ENCODE results near the gene NEK9. TPM values are rescaled to one million over a fixed set of nuclear protein-coding genes. Genes with fewer than 3 reads are reported as not detected.
"Not testable (repeated sequence)": the region's sequence is repeated elsewhere in the genome, so short reads cannot be mapped to it uniquely, and the experiment has no call there.

The NEK9 gene
- total and polyA plus RNA-seq, 4 donors = 13.4 to 46.0 (median 29.8) TPM

GRCh38 chr14:75128596-75128990 lies 1.7 kb upstream of the NEK9 start:
- Histone ChIP-seq H3K4me3 (ENCODE audit: low read depth in 1 of 3, low read length in 3 of 3) (no peak overlapping the region), H3K9me3 (ENCODE audit: control insufficient read depth in 4 of 4, low read length in 3 of 4) (no peaks in the 10 kb centered on the region), H3K4me1 (ENCODE audit: control insufficient read depth in 4 of 4, insufficient read depth in 4 of 4, low read length in 3 of 4) (peaks cover 2 to 31% (median 15%) of the 10 kb centered on the region in 4 donors), H3K36me3 (ENCODE audit: control insufficient read depth in 4 of 4, insufficient read depth in 3 of 4, low read depth in 1 of 4, low read length in 3 of 4) (peaks cover 2 to 10% (median 3%) of the 10 kb centered on the region in 4 donors), H3K27ac (ENCODE audit: low read depth in 1 of 2, low read length in 2 of 2) (no peak overlapping the region), H3K27me3 (ENCODE audit: control insufficient read depth in 4 of 4, insufficient read depth in 4 of 4, low read length in 3 of 4) (no peaks in the 10 kb centered on the region), H3K9ac (ENCODE audit: low read depth in 1 of 2, low read length in 2 of 2) (no peak overlapping the region)
- DNase-seq (ENCODE audit: low spot score) = no peak
- TF ChIP-seq GABPA (IDR thresholded peaks at IDR 0.05 in 1 of 2, conservative IDR thresholded peaks at IDR 0.05 in 1 of 2) (no peak), ZBTB33 (IDR thresholded peaks at IDR 0.05) (no peak), SP1 (IDR thresholded peaks at IDR 0.05) (no peak), FOXA2 (IDR thresholded peaks at IDR 0.05) (no peak), MAX (IDR thresholded peaks at IDR 0.05) (no peak)
- 91% methylated on average over 5 of the region's 5 CpGs for WGBS

DNA sequence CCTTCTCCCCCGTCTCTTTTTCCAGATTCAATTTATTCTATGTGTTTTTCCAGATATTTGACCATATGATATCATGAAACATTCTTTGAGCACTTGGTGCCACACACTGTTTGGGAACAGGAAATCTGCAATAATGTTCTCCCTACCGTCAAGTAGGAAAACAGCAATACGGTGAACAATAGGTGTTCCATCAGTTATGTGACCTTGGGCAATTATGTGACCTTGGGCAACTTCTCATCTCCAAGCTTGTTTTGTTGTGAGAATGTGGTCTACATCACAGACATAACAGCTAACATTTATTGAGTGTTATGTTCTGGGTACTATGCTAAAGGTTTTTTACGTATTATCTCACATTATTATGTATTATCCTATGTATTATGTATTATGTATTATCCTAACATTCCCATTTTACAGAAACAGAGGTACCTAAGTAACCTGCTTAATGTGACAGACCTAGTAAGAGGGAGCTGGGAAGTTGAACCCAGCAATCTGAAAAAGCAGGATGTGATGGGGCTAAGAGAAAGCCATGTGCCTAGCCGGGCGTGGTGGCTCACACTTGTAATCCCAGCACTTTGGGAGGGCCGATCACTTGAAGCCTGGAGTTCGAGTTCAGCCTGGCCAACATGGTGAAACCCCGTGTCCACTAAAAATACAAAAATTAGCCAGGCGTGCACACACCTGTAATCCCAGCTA lies 1.2 kb upstream of the NEK9 start:
- Histone ChIP-seq H3K9ac (ENCODE audit: low read depth in 1 of 2, low read length in 2 of 2) (peak overlapping the region; percentile 65 to 95), H3K4me3 (ENCODE audit: low read depth in 1 of 3, low read length in 3 of 3) (peak overlapping the region; percentile 61 to 92 (median 86)), H3K27me3 (ENCODE audit: control insufficient read depth in 4 of 4, insufficient read depth in 4 of 4, low read length in 3 of 4) (no peaks in the 10 kb centered on the region), H3K36me3 (ENCODE audit: control insufficient read depth in 4 of 4, insufficient read depth in 3 of 4, low read depth in 1 of 4, low read length in 3 of 4) (peaks cover 0 to 6% (median under 1%) of the 10 kb centered on the region in 4 donors), H3K4me1 (ENCODE audit: control insufficient read depth in 4 of 4, insufficient read depth in 4 of 4, low read length in 3 of 4) (peaks cover 2 to 31% (median 15%) of the 10 kb centered on the region in 4 donors), H3K27ac (ENCODE audit: low read depth in 1 of 2, low read length in 2 of 2) (no peak overlapping the region), H3K9me3 (ENCODE audit: control insufficient read depth in 4 of 4, low read length in 3 of 4) (no peaks in the 10 kb centered on the region)
- TF ChIP-seq NR2F2 (IDR thresholded peaks at IDR 0.05) = no peak
- no peak for DNase-seq (ENCODE audit: low spot score)
- 67% methylated on average over 10 of the region's 10 CpGs for WGBS

DNA sequence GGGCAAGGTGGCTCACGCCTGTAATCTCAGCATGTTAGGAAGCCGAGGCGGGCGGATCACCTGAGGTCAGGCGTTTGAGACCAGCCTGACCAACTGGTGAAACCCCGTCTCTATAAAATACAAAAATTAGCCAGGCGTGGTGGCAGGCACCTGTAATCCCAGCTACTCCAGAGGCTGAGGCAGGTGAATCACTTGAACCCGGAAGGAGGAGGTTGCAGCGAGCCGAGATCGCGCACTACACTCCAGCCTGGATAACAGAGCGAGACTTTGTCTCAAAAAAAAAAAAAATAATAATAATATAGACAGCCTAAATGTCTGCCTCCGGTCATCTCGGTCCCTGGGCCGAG lies 599 bp upstream of the NEK9 start:
- not testable (repeated sequence) for H3K27me3 ChIP-seq (ENCODE audit: control insufficient read depth in 4 of 4, insufficient read depth in 4 of 4, low read length in 3 of 4); DNase-seq (ENCODE audit: low spot score); H3K9me3 ChIP-seq (ENCODE audit: control insufficient read depth in 4 of 4, low read length in 3 of 4); H3K36me3 ChIP-seq (ENCODE audit: control insufficient read depth in 4 of 4, insufficient read depth in 3 of 4, low read depth in 1 of 4, low read length in 3 of 4)
- 21% methylated on average over 16 of the region's 16 CpGs for WGBS
- Histone ChIP-seq H3K9ac (ENCODE audit: low read depth in 1 of 2, low read length in 2 of 2) (peak overlapping the region; percentile 95 to 99), H3K4me1 (ENCODE audit: control insufficient read depth in 4 of 4, insufficient read depth in 4 of 4, low read length in 3 of 4) (peaks cover 2 to 29% (median 15%) of the 10 kb centered on the region in 4 donors), H3K4me3 (ENCODE audit: low read depth in 1 of 3, low read length in 3 of 3) (peak overlapping the region; percentile 86 to 100 (median 92)), H3K27ac (ENCODE audit: low read depth in 1 of 2, low read length in 2 of 2) (peak overlapping the region; percentile 92 to 98)
- peak; percentile 0 for TF ChIP-seq NR2F2 (IDR thresholded peaks at IDR 0.05)
- TF ChIP-seq RXRA (IDR thresholded peaks at IDR 0.05) = peak in 1 of 2 donors; percentile 2

- Histone ChIP-seq H3K9me3 (ENCODE audit: control insufficient read depth in 4 of 4, low read length in 3 of 4) (no peaks in the 10 kb centered on the region), H3K36me3 (ENCODE audit: control insufficient read depth in 4 of 4, insufficient read depth in 3 of 4, low read depth in 1 of 4, low read length in 3 of 4) (peaks cover 0 to 6% (median 1%) of the 10 kb centered on the region in 4 donors), H3K27me3 (ENCODE audit: control insufficient read depth in 4 of 4, insufficient read depth in 4 of 4, low read length in 3 of 4) (no peaks in the 10 kb centered on the region), H3K4me1 (ENCODE audit: control insufficient read depth in 4 of 4, insufficient read depth in 4 of 4, low read length in 3 of 4) (peaks cover 2 to 29% (median 15%) of the 10 kb centered on the region in 4 donors), H3K27ac (ENCODE audit: low read depth in 1 of 2, low read length in 2 of 2) (peak overlapping the region; percentile 92 to 98), H3K9ac (ENCODE audit: low read depth in 1 of 2, low read length in 2 of 2) (peak overlapping the region; percentile 70 to 99), H3K4me3 (ENCODE audit: low read depth in 1 of 3, low read length in 3 of 3) (peak overlapping the region; percentile 86 to 100 (median 92))
- 4% methylated on average over 6 of the region's 6 CpGs for WGBS
- DNase-seq (ENCODE audit: low spot score) = no peak
- TF ChIP-seq, protein P1, sequence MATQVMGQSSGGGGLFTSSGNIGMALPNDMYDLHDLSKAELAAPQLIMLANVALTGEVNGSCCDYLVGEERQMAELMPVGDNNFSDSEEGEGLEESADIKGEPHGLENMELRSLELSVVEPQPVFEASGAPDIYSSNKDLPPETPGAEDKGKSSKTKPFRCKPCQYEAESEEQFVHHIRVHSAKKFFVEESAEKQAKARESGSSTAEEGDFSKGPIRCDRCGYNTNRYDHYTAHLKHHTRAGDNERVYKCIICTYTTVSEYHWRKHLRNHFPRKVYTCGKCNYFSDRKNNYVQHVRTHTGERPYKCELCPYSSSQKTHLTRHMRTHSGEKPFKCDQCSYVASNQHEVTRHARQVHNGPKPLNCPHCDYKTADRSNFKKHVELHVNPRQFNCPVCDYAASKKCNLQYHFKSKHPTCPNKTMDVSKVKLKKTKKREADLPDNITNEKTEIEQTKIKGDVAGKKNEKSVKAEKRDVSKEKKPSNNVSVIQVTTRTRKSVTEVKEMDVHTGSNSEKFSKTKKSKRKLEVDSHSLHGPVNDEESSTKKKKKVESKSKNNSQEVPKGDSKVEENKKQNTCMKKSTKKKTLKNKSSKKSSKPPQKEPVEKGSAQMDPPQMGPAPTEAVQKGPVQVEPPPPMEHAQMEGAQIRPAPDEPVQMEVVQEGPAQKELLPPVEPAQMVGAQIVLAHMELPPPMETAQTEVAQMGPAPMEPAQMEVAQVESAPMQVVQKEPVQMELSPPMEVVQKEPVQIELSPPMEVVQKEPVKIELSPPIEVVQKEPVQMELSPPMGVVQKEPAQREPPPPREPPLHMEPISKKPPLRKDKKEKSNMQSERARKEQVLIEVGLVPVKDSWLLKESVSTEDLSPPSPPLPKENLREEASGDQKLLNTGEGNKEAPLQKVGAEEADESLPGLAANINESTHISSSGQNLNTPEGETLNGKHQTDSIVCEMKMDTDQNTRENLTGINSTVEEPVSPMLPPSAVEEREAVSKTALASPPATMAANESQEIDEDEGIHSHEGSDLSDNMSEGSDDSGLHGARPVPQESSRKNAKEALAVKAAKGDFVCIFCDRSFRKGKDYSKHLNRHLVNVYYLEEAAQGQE (IDR thresholded peaks at IDR 0.05) = no peak
- TF ChIP-seq FOXA1 (IDR thresholded peaks at IDR 0.05) = no peak
Measured at GRCh38 chr14:75126121-75126544, 715 bp downstream of the NEK9 start.
